OCI-LY7 (cell line): ENCODE data around the gene MRPL49.

Experiments used
- CTCF ChIP-seq: fragments of 200-600 bp; sonication (generic); conservative IDR thresholded peaks from 2 replicates; pipeline ENCODE4 v1.5.1; 2014; ENCODE audit warnings: mild to moderate bottlenecking, antibody characterized with exemption, low read length, moderate library complexity, mixed read lengths
- EZH2phosphoT487 ChIP-seq: fragments of 200-600 bp; sonication (generic); IDR thresholded peaks from 2 replicates; pipeline ENCODE4 v1.6.1; 2018; ENCODE audit warnings: low read depth, borderline replicate concordance, mild to moderate bottlenecking, mixed run types, antibody characterized with exemption, low read length, moderate library complexity, mixed read lengths

- TF ChIP-seq CTCF = no peak
- TF ChIP-seq EZH2phosphoT487 = no peak
Measured at GRCh38 chr11:65172600-65172999, 50.5 kb downstream of the MRPL49 start.
